GM12878 (cell line): ENCODE results near the gene GSK3A. TPM values are rescaled to one million over a fixed set of nuclear protein-coding genes. Genes with fewer than 3 reads are reported as not detected.

Source experiments
- ASH2L ChIP-seq: fragments of 300-600, 200-600 bp; sonication (generic); IDR thresholded peaks from 2 replicates; pipeline ENCODE4 v1.6.1; 2017; ENCODE audit warnings: low read depth, mild to moderate bottlenecking, borderline replicate concordance
- ATF7 ChIP-seq: fragments of 450-650 bp; IDR thresholded peaks from 2 replicates; pipeline ENCODE4 v1.6.1; 2016; ENCODE audit warnings: low read depth, mild to moderate bottlenecking
- BCL11A ChIP-seq: IDR thresholded peaks from 2 replicates; pipeline ENCODE4 v1.6.1; 2011; ENCODE audit warnings: low read depth, low read length
- BMI1 ChIP-seq: fragments of 450-650 bp; IDR thresholded peaks from 2 replicates; pipeline ENCODE4 v1.6.1; 2016; ENCODE audit warnings: mild to moderate bottlenecking, moderate library complexity, borderline replicate concordance
- CHD1 ChIP-seq: IDR thresholded peaks from 2 replicates; pipeline ENCODE4 v1.6.1; 2012; ENCODE audit warnings: low read depth, low read length, improper control_type of control experiment
- EP300 ChIP-seq, 2 experiments: fragments of 150-350 bp in 1 of 2; IDR thresholded peaks; 2 replicates each; pipeline ENCODE4 v1.6.1; 2011 to 2012; ENCODE audit warnings: low read depth in 2 of 2, low read length in 2 of 2, borderline replicate concordance in 1 of 2, improper control_type of control experiment in 1 of 2, inconsistent platforms in 1 of 2; ENCODE audit not compliant: control insufficient read depth in 1 of 2
- HDGF ChIP-seq: fragments of 450-650 bp; IDR thresholded peaks from 2 replicates; pipeline ENCODE4 v1.6.1; 2016; ENCODE audit warnings: antibody characterized with exemption
- MTA2 ChIP-seq: fragments of 450-650 bp; IDR thresholded peaks from 2 replicates; pipeline ENCODE4 v1.6.1; 2016; ENCODE audit warnings: low read depth, mild to moderate bottlenecking, moderate library complexity
- MYC ChIP-seq: IDR thresholded peaks from 2 replicates; pipeline ENCODE4 v1.6.1; 2011; ENCODE audit warnings: mild to moderate bottlenecking, low read length, moderate library complexity, inconsistent platforms; ENCODE audit not compliant: insufficient read depth, insufficient replicate concordance, insufficient read length, severe bottlenecking
- NR2C1 ChIP-seq: fragments of 450-650 bp; IDR thresholded peaks from 2 replicates; pipeline ENCODE4 v1.6.1; 2017; ENCODE audit warnings: antibody characterized with exemption, mild to moderate bottlenecking, moderate library complexity
- NR2C2 ChIP-seq: IDR thresholded peaks from 2 replicates; pipeline ENCODE4 v1.6.1; 2011; ENCODE audit warnings: borderline replicate concordance, low read depth; ENCODE audit not compliant: control insufficient read depth, insufficient read length
- NR2F1 ChIP-seq: fragments of 450-650 bp; conservative IDR thresholded peaks from 2 replicates; pipeline ENCODE4 v1.6.1; 2017; ENCODE audit warnings: mild to moderate bottlenecking
- NRF1 ChIP-seq: conservative IDR thresholded peaks from 2 replicates; pipeline ENCODE4 v1.6.1; 2011; ENCODE audit warnings: mild to moderate bottlenecking, low read depth, low read length, improper control_type of control experiment
- PAX5 ChIP-seq: IDR thresholded peaks from 2 replicates; pipeline ENCODE4 v1.6.1; 2011; ENCODE audit warnings: low read depth, low read length, borderline replicate concordance
- POLR2AphosphoS2 ChIP-seq: IDR thresholded peaks from 2 replicates; pipeline ENCODE4 v1.6.1; 2011; ENCODE audit warnings: low read depth, mild to moderate bottlenecking, low read length, improper control_type of control experiment, moderate library complexity
- POU2F2 ChIP-seq: IDR thresholded peaks from 3 replicates; pipeline ENCODE4 v1.6.1; 2011; ENCODE audit warnings: low read depth, mild to moderate bottlenecking, low read length, borderline replicate concordance
- RB1 ChIP-seq: fragments of 450-650 bp; formaldehyde crosslinking; IDR thresholded peaks from 2 replicates; pipeline ENCODE4 v1.6.1; 2017; ENCODE audit warnings: mild to moderate bottlenecking, borderline replicate concordance
- RCOR1 ChIP-seq: conservative IDR thresholded peaks from 2 replicates; pipeline ENCODE4 v1.6.1; 2012; ENCODE audit warnings: low read depth, low read length, improper control_type of control experiment
- RFX5 ChIP-seq: IDR thresholded peaks from 2 replicates; pipeline ENCODE4 v1.6.1; 2011; ENCODE audit warnings: low read depth, low read length, improper control_type of control experiment
- SIN3A ChIP-seq: IDR thresholded peaks from 2 replicates; pipeline ENCODE4 v1.6.1; 2012; ENCODE audit warnings: low read depth, low read length, improper control_type of control experiment
- SMAD5 ChIP-seq: IDR thresholded peaks from 2 replicates; pipeline ENCODE4 v1.6.1; 2016; ENCODE audit warnings: antibody characterized with exemption, low read depth
- SMARCA5 ChIP-seq: fragments of 450-650 bp; IDR thresholded peaks from 2 replicates; pipeline ENCODE4 v1.6.1; 2017; ENCODE audit warnings: mild to moderate bottlenecking
- SP1 ChIP-seq: IDR thresholded peaks from one replicate; pipeline ENCODE4 v1.6.1; 2011; ENCODE audit warnings: low read depth, low read length
- TCF3 ChIP-seq: IDR thresholded peaks from 2 replicates; pipeline ENCODE4 v1.6.1; 2012; ENCODE audit warnings: low read depth, mild to moderate bottlenecking, low read length, borderline replicate concordance; ENCODE audit not compliant: insufficient read depth
- TCF7 ChIP-seq: IDR thresholded peaks from 2 replicates; pipeline ENCODE4 v1.6.1; 2014; ENCODE audit warnings: antibody characterized with exemption, borderline replicate concordance
- WRNIP1 ChIP-seq: IDR thresholded peaks from 2 replicates; pipeline ENCODE4 v1.6.1; 2011; ENCODE audit warnings: low read depth, low read length, improper control_type of control experiment, borderline replicate concordance
- ZNF217 ChIP-seq: fragments of 450-650 bp; IDR thresholded peaks from 2 replicates; pipeline ENCODE4 v1.6.1; 2017; ENCODE audit warnings: antibody characterized with exemption, mild to moderate bottlenecking
- polyA plus RNA-seq, 11 experiments: library from polyadenylated mRNA; depleted of rRNA in 4 of 11; unstranded in 6 of 11; stranded (reverse) in 5 of 11; fragments of >200 nt; fragmentation: Nextera tagmentation in 4 of 11; fragmentation: Illumina TruSeq in 1 of 11; extraction: Ambion mirVana in 4 of 11; extraction: Trizol in 1 of 11; gene quantifications; 1 replicate in 1 of 11; 2 replicates in 10 of 11; pipeline versions ENCODE4 v1.2.1 to v1.2.3, GENCODE V29; 2011 to 2016; ENCODE audit warnings: inconsistent platforms in 2 of 11, missing spikeins in 2 of 11, low read depth in 1 of 11
- total RNA-seq, 4 experiments: library from RNA; depleted of rRNA in 3 of 4; stranded (reverse); fragments of >200 nt in 3 of 4; fragmentation: Illumina TruSeq in 1 of 4; extraction: Trizol in 1 of 4; gene quantifications; 2 replicates each; pipeline versions ENCODE4 v1.2.1 to v1.2.3, GENCODE V29; 2013 to 2021
- TF ChIP-seq, protein P1 (sequence below): fragments of 450-650 bp; conservative IDR thresholded peaks from 2 replicates; pipeline ENCODE4 v1.6.1; 2017; ENCODE audit warnings: mild to moderate bottlenecking, moderate library complexity
- TF ChIP-seq, protein P2 (sequence below): IDR thresholded peaks from 2 replicates; pipeline ENCODE4 v1.6.1; 2011; ENCODE audit warnings: mild to moderate bottlenecking, low read depth, low read length, moderate library complexity; ENCODE audit not compliant: insufficient replicate concordance

GSK3A gene
- total and polyA plus RNA-seq, 10 of the 15 experiments (the other 5 are each of a cell fraction or from before 2014, with no cell fraction given), result 1.00 to 47.9 (median 15.2) TPM

DNA sequence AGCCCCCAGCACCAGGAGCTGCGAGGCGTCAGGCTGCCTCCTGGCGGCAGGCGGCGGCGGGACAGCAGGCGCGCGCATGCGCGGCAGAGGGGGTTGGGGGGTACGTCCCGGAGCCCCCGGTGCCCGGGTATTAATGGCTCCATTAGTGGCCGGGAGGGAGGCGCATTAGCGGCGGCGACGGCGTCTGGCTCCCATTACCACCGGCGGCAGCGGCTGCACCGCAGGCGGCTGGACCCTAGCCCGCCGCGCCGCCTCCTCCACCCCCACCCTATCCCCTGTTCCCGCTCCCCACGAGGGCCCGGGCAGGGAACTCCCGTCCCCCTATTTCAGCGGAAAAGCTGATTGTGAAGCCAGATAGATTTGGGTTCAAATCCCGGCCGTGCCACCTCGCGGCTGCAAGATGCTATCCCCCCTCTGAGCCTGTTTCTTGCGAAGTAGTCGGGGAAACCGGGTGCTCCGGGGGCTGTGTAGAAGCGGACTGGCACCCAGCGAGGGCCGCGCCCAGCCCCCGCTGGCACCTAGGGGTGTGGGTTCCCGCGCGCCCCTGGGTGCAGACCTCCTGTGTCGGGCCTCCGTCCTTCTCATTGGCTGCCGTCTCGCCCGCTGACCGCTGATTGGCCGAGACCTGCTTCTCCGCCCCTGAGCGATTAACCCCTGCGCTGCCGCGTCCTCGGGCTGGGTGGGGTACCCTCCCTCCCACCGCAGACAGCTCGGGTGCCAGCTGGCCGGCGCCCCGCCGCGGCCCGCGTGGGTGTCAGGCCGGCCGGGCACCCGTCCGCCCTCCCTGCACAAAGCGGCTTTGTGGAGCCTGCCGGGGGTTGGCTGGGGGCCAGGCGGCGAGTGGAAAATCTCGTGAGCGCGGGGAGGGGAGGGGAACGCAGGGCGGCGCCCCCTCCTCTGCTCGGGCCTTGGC, 37.8 kb upstream of the GSK3A start (continued):
- TF ChIP-seq, protein P1, sequence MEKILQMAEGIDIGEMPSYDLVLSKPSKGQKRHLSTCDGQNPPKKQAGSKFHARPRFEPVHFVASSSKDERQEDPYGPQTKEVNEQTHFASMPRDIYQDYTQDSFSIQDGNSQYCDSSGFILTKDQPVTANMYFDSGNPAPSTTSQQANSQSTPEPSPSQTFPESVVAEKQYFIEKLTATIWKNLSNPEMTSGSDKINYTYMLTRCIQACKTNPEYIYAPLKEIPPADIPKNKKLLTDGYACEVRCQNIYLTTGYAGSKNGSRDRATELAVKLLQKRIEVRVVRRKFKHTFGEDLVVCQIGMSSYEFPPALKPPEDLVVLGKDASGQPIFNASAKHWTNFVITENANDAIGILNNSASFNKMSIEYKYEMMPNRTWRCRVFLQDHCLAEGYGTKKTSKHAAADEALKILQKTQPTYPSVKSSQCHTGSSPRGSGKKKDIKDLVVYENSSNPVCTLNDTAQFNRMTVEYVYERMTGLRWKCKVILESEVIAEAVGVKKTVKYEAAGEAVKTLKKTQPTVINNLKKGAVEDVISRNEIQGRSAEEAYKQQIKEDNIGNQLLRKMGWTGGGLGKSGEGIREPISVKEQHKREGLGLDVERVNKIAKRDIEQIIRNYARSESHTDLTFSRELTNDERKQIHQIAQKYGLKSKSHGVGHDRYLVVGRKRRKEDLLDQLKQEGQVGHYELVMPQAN, result peak; percentile 84
- TF ChIP-seq NR2C2 (no peak), BMI1 (no peak), HDGF (no peak; the same call in 1 of the 2 replicates), MYC (peak; percentile 51), EP300 (IDR thresholded peaks at IDR 0.05; ENCODE audit: borderline replicate concordance in 1 of 2, control insufficient read depth in 1 of 2, low read depth in 2 of 2, low read length in 2 of 2) (0 out of 4 replicates have a peak, but pooled peaks of 1 of the 2 experiments have one; percentile 17), NR2F1 (peak; percentile 65), RCOR1 (0 out of 2 replicates have a peak, but pooled peaks have one; percentile 16), ZNF217 (peak; percentile 74), TCF3 (peak; percentile 91), SMARCA5 (peak; percentile 78), NRF1 (peak; percentile 71), BCL11A (no peak), TCF7 (no peak), PAX5 (peak; percentile 82; the same call in 1 of the 2 replicates), RB1 (peak; percentile 84; the same call in 1 of the 2 replicates), CHD1 (no peak), POU2F2 (no peak), ASH2L (no peak), MTA2 (peak; percentile 17; the same call in 1 of the 2 replicates), RFX5 (peak; percentile 78; the same call in 1 of the 2 replicates), SIN3A (peak; percentile 12; the same call in 1 of the 2 replicates), NR2C1 (no peak), WRNIP1 (no peak), SP1 (peak; percentile 95), POLR2AphosphoS2 (peak; percentile 89), ATF7 (no peak), SMAD5 (no peak)
- TF ChIP-seq, protein P2, sequence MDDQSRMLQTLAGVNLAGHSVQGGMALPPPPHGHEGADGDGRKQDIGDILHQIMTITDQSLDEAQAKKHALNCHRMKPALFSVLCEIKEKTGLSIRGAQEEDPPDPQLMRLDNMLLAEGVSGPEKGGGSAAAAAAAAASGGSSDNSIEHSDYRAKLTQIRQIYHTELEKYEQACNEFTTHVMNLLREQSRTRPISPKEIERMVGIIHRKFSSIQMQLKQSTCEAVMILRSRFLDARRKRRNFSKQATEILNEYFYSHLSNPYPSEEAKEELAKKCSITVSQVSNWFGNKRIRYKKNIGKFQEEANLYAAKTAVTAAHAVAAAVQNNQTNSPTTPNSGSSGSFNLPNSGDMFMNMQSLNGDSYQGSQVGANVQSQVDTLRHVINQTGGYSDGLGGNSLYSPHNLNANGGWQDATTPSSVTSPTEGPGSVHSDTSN, result no peak
